Vagina (tissue), 2 donors: ENCODE measurements around the gene FOXN1. TPM values are rescaled to one million over a fixed set of nuclear protein-coding genes. Genes with fewer than 3 reads are reported as not detected.

Source experiments
- DNase-seq, 2 donors: peaks; one replicate each; pipeline ENCODE4 v3.0.0-alpha.2; 2017; ENCODE audit errors: extremely low spot score in 2 of 2
- H3K27ac ChIP-seq: fragments of 200-600 bp; sonication (generic); one replicate; pipeline ENCODE4 v1.5.1; 2019
- H3K27me3 ChIP-seq: fragments of 200-600 bp; sonication (generic); one replicate; pipeline ENCODE4 v1.5.1; 2019
- H3K36me3 ChIP-seq, 2 donors: fragments of 200-600 bp; sonication (generic); one replicate each; pipeline ENCODE4 v1.5.1; 2017 to 2019
- H3K4me1 ChIP-seq: fragments of 200-600 bp; sonication (generic); one replicate; pipeline ENCODE4 v1.5.1; 2019
- H3K4me3 ChIP-seq, 2 donors: fragments of 200-600 bp; sonication (generic); 1 replicate in 1 of 2; 2 replicates in 1 of 2; pipeline ENCODE4 v1.5.1; 2016 to 2019
- H3K9me3 ChIP-seq: fragments of 200-600 bp; sonication (generic); one replicate; pipeline ENCODE4 v1.5.1; 2019
- POLR2A ChIP-seq, 2 donors: fragments of 450-650 bp; IDR thresholded peaks; one replicate each; pipeline ENCODE4 v1.6.1; 2017; ENCODE audit warnings: antibody characterized with exemption in 2 of 2, mild to moderate bottlenecking in 2 of 2, moderate library complexity in 2 of 2
- POLR2AphosphoS5 ChIP-seq, 2 donors: sonication (generic); formaldehyde crosslinking; IDR thresholded peaks; one replicate each; pipeline ENCODE4 v1.9.0; 2017; ENCODE audit warnings: antibody characterized with exemption in 2 of 2, mild to moderate bottlenecking in 2 of 2, low read depth in 1 of 2; ENCODE audit not compliant: insufficient read depth in 1 of 2
- intact Hi-C: fragments of 100-400 bp; cut with DNase I; formaldehyde crosslinking; loops from one replicate; pipeline ENCODE4 v1.15.1; 2023
- total RNA-seq: library from RNA; depleted of rRNA; stranded (reverse); fragments of >200 nt; gene quantifications from one replicate; pipeline ENCODE4 v1.2.3, GENCODE V29; 2016
- TF ChIP-seq, protein P1 (sequence below), 3 experiments: fragments of 450-650 bp in 2 of 3; fragments of 200-600 bp in 1 of 3; sonication (generic) in 1 of 3; IDR thresholded peaks; one replicate each; pipeline ENCODE4 v1.5.1; 2017 to 2019; ENCODE audit warnings: antibody characterized with exemption in 3 of 3, mild to moderate bottlenecking in 2 of 3, moderate library complexity in 2 of 3

Gene FOXN1
- total RNA-seq, 1 donor from 2014 or later = 3.4 TPM

DNA sequence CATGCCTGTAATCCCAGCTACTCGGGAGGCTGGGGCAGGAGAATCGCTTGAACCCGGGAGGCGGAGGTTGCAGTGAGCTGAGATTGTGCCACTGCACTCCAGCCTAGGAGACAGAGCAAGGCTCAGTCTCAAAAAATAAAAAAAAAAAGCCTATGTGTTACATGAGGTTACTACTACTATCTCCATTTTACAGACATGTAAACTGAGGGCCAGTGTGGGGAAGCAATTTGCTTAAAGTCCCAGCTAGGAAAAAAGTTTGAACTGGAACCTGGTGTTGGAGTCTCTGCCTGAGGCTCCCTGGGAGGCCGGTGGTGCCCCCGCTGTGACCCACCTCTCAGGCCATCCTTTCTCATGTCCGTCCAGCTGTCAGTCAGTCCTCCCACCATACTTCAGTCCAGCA is 28.2 kb upstream of the FOXN1 start:
- Histone ChIP-seq H3K27ac (no peak overlapping the region), H3K27me3 (no peaks in the 10 kb centered on the region), H3K4me3 (no peak overlapping the region), H3K4me1 (no peaks in the 10 kb centered on the region), H3K36me3 (no peaks in the 10 kb centered on the region), H3K9me3 (no peaks in the 10 kb centered on the region)
- TF ChIP-seq, protein P1, sequence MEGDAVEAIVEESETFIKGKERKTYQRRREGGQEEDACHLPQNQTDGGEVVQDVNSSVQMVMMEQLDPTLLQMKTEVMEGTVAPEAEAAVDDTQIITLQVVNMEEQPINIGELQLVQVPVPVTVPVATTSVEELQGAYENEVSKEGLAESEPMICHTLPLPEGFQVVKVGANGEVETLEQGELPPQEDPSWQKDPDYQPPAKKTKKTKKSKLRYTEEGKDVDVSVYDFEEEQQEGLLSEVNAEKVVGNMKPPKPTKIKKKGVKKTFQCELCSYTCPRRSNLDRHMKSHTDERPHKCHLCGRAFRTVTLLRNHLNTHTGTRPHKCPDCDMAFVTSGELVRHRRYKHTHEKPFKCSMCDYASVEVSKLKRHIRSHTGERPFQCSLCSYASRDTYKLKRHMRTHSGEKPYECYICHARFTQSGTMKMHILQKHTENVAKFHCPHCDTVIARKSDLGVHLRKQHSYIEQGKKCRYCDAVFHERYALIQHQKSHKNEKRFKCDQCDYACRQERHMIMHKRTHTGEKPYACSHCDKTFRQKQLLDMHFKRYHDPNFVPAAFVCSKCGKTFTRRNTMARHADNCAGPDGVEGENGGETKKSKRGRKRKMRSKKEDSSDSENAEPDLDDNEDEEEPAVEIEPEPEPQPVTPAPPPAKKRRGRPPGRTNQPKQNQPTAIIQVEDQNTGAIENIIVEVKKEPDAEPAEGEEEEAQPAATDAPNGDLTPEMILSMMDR (IDR thresholded peaks at IDR 0.05) = no peak
- TF ChIP-seq POLR2AphosphoS5 (IDR thresholded peaks at IDR 0.05; ENCODE audit: insufficient read depth in 1 of 2, low read depth in 1 of 2) (no peak), POLR2A (IDR thresholded peaks at IDR 0.05) (no peak)
- intact Hi-C loops = no loop called here
- no peak for DNase-seq

DNA sequence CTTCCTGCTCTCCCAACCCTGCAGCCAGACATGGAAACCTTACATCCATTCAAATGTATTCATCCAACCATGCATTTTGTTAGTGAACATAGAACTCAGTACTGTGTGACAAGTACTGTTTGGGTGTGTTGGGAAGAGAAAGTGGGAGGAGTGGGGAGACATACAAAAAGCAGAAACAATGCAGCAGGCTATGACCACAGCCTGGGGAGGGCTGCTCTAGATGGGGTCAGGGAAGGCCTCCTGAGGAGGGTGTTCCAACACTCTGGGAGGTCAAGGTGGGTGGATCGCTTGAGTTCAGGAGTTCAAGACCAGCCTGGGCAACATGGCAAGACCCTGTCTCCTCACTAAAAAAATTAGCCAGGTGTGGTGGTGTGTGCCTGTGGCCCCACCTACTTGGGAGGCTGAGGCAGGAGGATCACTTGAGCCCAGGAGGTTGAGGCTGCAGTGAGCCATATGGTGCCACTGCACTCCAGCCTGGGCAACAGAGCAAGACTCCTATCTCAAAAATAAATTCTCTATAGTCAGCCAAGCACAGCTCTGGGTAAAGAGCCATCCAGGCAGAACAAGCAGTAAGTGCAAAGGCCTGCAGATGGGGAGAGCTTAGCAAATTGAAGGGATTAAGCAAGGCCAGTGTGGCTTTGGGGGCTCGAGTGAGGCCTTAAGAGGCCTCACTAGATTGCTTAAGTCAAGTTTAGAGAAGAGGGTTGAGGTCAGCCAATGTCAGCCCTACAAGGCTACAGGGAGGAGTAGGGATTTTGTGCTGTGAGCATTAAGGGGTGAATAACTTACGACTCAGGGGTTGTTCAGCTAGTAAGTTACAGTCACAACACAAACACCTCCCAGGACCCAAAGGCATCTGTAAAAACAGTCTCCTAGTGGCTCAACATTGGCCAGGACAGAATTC is 27.2 kb upstream of the FOXN1 start:
- TF ChIP-seq POLR2AphosphoS5 (IDR thresholded peaks at IDR 0.05; ENCODE audit: insufficient read depth in 1 of 2, low read depth in 1 of 2) = no peak
- TF ChIP-seq, protein P1 (IDR thresholded peaks at IDR 0.05) = no peak
- TF ChIP-seq POLR2A (IDR thresholded peaks at IDR 0.05) = no peak
- no peak overlapping the region for H3K27ac ChIP-seq
- intact Hi-C loops = no loop called here
- no peaks in the 10 kb centered on the region for H3K9me3 ChIP-seq
- H3K4me1 ChIP-seq = no peaks in the 10 kb centered on the region
- H3K4me3 ChIP-seq = no peak overlapping the region
- DNase-seq = no peak
- H3K36me3 ChIP-seq = no peaks in the 10 kb centered on the region
- no peaks in the 10 kb centered on the region for H3K27me3 ChIP-seq

DNA sequence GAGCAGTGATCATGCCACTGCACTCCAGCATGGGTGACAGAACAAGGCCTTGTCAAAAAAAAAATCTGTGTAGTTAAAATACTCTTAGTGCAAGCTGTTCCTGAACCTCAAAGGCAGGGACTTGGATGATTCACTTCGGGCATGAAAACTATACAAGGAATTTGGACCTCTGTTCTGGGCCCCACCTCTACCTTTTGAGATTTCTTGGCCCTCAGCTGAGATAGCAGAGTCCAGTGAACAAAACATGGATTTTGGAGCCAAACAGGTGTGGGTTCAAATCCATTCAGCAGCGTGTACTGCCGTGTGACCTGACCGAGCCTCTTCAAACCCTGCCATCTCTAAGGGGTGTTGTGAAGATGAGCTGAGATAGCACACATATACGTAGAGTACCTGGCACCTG is 25.9 kb upstream of the FOXN1 start:
- no peak for TF ChIP-seq POLR2AphosphoS5 (IDR thresholded peaks at IDR 0.05; ENCODE audit: insufficient read depth in 1 of 2, low read depth in 1 of 2)
- H3K27ac ChIP-seq = no peak overlapping the region

DNA sequence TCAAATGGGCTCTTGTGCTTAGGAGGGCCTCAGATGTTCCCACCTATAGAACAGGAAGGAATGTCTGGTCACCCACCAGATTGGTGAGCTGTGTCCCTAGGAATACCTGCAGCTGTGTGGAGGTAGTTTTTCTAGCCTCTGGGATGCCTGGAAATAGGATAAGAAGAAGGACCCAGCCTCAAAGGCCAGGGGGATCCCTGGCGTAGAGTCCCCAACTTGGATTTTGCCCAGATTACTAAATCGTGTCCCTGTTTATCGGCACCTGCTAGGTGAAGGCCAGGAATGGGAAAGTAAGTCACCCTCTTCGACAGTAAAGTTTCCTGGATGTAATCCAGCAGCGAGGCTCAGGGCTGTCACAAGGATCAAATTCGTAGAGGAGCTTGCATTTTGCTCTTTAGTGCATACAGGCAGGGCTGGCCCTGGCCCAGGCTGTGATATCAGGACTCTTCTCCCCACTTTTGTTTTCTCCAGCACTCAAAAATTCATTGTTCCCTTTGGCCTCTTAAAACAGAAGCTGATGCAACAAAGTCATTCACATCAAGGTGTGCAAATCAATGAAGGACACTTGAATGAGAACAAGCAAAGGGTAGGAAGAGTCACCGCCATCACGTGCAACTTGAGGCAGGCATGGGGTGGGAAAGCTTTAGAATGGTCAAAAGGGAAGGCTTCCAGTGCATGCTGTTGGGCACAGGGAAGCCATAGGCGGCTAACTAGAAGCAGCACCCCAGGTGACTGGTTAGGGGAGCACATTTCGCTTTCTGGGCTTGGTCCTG is 25.2 kb upstream of the FOXN1 start:
- no peak overlapping the region for H3K27ac ChIP-seq
- no peaks in the 10 kb centered on the region for H3K4me1 ChIP-seq
- intact Hi-C loops = no loop called here
- H3K9me3 ChIP-seq = no peaks in the 10 kb centered on the region
- no peak overlapping the region for H3K4me3 ChIP-seq
- TF ChIP-seq POLR2AphosphoS5 (IDR thresholded peaks at IDR 0.05; ENCODE audit: insufficient read depth in 1 of 2, low read depth in 1 of 2) (no peak), POLR2A (IDR thresholded peaks at IDR 0.05) (no peak)
- TF ChIP-seq, protein P1 (IDR thresholded peaks at IDR 0.05) = no peak
- H3K27me3 ChIP-seq = no peaks in the 10 kb centered on the region
- no peak for DNase-seq
- H3K36me3 ChIP-seq = no peaks in the 10 kb centered on the region

More for the DNA sequence above, 25.9 kb upstream of the FOXN1 start:
- Histone ChIP-seq H3K9me3 (no peaks in the 10 kb centered on the region), H3K4me3 (no peak overlapping the region), H3K4me1 (no peaks in the 10 kb centered on the region), H3K27me3 (no peaks in the 10 kb centered on the region), H3K36me3 (no peaks in the 10 kb centered on the region)
- DNase-seq = no peak
- intact Hi-C loops = no loop called here

DNA sequence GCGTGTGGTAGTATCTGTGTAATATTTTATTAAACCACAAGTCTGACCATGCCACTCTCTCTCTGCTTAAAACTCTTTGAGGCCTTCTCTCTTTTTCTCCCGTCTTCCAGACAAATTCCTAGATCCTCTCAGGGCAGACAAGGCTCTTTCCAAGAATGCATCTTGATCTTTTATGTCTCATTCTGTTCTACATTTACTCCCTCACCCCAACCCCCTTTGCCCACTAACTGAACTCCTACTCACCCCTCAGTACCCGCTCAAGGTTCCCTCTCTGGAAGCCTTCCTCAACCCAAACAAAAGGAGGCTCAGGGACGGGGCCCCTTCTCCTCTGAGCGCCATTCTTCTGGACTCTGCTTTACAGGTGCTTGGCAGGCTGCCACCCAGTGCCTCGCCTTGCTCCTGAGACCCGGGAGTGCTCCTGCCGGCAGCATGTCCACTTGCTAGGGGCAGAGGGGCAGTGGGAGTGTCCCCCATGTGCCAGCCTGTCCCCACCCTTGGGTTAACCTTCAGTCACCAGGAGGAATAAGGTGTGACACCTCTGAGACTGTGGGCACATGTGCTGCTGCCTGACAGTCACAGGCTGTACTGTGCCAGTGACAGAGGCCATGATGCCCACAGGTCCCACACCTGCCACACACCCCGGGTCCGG is 23.5 kb upstream of the FOXN1 start:
- H3K36me3 ChIP-seq = no peaks in the 10 kb centered on the region
- no peak overlapping the region for H3K27ac ChIP-seq
- H3K4me3 ChIP-seq = no peak overlapping the region
- intact Hi-C loops = no loop called here
- no peak for DNase-seq
- H3K9me3 ChIP-seq = no peaks in the 10 kb centered on the region
- no peaks in the 10 kb centered on the region for H3K27me3 ChIP-seq
- TF ChIP-seq POLR2AphosphoS5 (IDR thresholded peaks at IDR 0.05; ENCODE audit: insufficient read depth in 1 of 2, low read depth in 1 of 2) = no peak
- TF ChIP-seq, protein P1 (IDR thresholded peaks at IDR 0.05) = no peak
- TF ChIP-seq POLR2A (IDR thresholded peaks at IDR 0.05) = no peak
- no peaks in the 10 kb centered on the region for H3K4me1 ChIP-seq
